Measurements from ENCODE around the gene TMIGD1. TPM values are rescaled to one million over a fixed set of nuclear protein-coding genes. Genes with fewer than 3 reads are reported as not detected.

Gene TMIGD1
- total and polyA plus RNA-seq, 2 of the 13 experiments (the other 11 are each of a cell fraction or from before 2014, with no cell fraction given) = not detected

- TF ChIP-seq, protein P1, sequence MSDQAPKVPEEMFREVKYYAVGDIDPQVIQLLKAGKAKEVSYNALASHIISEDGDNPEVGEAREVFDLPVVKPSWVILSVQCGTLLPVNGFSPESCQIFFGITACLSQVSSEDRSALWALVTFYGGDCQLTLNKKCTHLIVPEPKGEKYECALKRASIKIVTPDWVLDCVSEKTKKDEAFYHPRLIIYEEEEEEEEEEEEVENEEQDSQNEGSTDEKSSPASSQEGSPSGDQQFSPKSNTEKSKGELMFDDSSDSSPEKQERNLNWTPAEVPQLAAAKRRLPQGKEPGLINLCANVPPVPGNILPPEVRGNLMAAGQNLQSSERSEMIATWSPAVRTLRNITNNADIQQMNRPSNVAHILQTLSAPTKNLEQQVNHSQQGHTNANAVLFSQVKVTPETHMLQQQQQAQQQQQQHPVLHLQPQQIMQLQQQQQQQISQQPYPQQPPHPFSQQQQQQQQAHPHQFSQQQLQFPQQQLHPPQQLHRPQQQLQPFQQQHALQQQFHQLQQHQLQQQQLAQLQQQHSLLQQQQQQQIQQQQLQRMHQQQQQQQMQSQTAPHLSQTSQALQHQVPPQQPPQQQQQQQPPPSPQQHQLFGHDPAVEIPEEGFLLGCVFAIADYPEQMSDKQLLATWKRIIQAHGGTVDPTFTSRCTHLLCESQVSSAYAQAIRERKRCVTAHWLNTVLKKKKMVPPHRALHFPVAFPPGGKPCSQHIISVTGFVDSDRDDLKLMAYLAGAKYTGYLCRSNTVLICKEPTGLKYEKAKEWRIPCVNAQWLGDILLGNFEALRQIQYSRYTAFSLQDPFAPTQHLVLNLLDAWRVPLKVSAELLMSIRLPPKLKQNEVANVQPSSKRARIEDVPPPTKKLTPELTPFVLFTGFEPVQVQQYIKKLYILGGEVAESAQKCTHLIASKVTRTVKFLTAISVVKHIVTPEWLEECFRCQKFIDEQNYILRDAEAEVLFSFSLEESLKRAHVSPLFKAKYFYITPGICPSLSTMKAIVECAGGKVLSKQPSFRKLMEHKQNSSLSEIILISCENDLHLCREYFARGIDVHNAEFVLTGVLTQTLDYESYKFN (CRISPR knock-in tag; conservative IDR thresholded peaks at IDR 0.05) = peak; percentile 33; the same call in 1 of the 2 replicates
- 0 out of 2 replicates have a peak, but pooled peaks have one; percentile 33 for TF ChIP-seq ONECUT2 (CRISPR knock-in tag; IDR thresholded peaks at IDR 0.05)
- TF ChIP-seq ARID2 (CRISPR knock-in tag; IDR thresholded peaks at IDR 0.05; ENCODE audit: borderline replicate concordance) = 0 out of 2 replicates have a peak, but pooled peaks have one; percentile 39
- no peak for TF ChIP-seq KDM3A (CRISPR knock-in tag; IDR thresholded peaks at IDR 0.05; ENCODE audit: low read depth)
- TF ChIP-seq ZSCAN29 (CRISPR knock-in tag; conservative IDR thresholded peaks at IDR 0.05) = no peak
- no peak for TF ChIP-seq ZNF773 (CRISPR knock-in tag; IDR thresholded peaks at IDR 0.05; ENCODE audit: borderline replicate concordance)
- TF ChIP-seq RFX1 (IDR thresholded peaks at IDR 0.05) = no peak
- no peak for TF ChIP-seq HNRNPLL (IDR thresholded peaks at IDR 0.05; ENCODE audit: low read depth, low read length, poor library complexity, severe bottlenecking)
- TF ChIP-seq BRCA1 (CRISPR knock-in tag; IDR thresholded peaks at IDR 0.05) = no peak
- no peak for TF ChIP-seq ZNF670 (CRISPR knock-in tag; IDR thresholded peaks at IDR 0.05; ENCODE audit: borderline replicate concordance)
- TF ChIP-seq ZNF674 (CRISPR knock-in tag; IDR thresholded peaks at IDR 0.05; ENCODE audit: low read depth) = no peak
- no peak for TF ChIP-seq ZFP37 (CRISPR knock-in tag; IDR thresholded peaks at IDR 0.05; ENCODE audit: borderline replicate concordance)
- no peak for TF ChIP-seq MBD4 (IDR thresholded peaks at IDR 0.05; ENCODE audit: borderline replicate concordance, low read length)
- no peak for TF ChIP-seq MTF2 (CRISPR knock-in tag; IDR thresholded peaks at IDR 0.05; ENCODE audit: borderline replicate concordance)
- TF ChIP-seq ZNF672 (CRISPR knock-in tag; IDR thresholded peaks at IDR 0.05) = no peak
- no peak for TF ChIP-seq ZNF33A (CRISPR knock-in tag; IDR thresholded peaks at IDR 0.05; ENCODE audit: borderline replicate concordance)
- TF ChIP-seq GATAD2A (CRISPR knock-in tag; IDR thresholded peaks at IDR 0.05) = peak; percentile 59; the same call in 1 of the 2 replicates
- no peak for TF ChIP-seq FLYWCH1 (CRISPR knock-in tag; IDR thresholded peaks at IDR 0.05)
- no peak for TF ChIP-seq IRF9 (CRISPR knock-in tag; IDR thresholded peaks at IDR 0.05; ENCODE audit: borderline replicate concordance)
Observed at GRCh38 chr17:30333503-30334360, at the start of gene TMIGD1 (continued).
